HG03196 (cell line): ENCODE data around the gene LRCH2.

ENCODE experiments used
- ATAC-seq: cut with Tn5 transposase; IDR thresholded peaks from one replicate; pipeline ENCODE4 v1.9.1; 2021; ENCODE audit not compliant: unreplicated experiment

The LRCH2 gene

GRCh38 chrX:115068896-115069295 lies 165.0 kb downstream of the LRCH2 start:
- ATAC-seq, result no peak

DNA sequence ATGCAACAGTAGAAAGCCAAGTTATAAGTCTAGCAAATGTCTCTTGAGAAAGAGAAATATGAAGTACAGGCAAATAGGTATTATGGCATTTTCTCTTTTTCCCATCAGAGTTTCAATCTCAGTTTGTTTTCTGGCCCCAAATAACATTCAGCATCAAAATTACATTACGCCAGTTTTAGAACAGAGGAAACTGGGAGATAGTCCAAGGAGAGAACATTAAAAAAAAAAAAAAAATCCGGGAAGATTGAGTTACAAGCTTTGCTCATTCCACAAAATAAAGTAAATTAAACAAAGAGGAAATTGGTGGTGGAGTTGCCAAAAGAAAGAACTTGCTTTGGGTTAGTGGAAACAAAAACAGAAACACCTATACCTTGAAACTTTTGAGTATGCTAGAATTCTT lies 166.1 kb downstream of the LRCH2 start:
- no peak for ATAC-seq

DNA sequence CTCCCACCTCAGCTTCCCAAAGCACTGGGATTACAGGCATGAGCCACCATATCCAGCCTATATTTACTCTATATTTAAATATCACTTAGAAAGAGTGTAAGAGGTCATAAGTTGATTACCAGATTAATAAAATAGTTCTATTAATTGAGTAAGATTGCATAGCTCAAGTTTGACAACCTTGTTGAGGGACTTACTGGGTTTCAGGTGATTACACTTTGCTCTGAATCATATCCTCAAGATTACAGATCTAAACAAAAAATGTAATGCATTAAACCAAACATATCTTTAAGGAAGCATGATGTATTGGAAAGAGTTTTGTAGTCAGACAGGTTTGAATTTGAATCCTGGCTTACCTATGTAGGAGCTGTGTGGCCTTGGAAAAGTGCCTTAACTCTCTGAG lies 168.6 kb downstream of the LRCH2 start:
- no peak for ATAC-seq
